Activated naive CD4-positive, alpha-beta T cell treated with anti-CD3 and anti-CD28 coated beads, Interleukin-2, amount 50 U/mL, for 72 hours (primary cell): Measurements from ENCODE around the gene SAXO2. TPM values are rescaled to one million over a fixed set of nuclear protein-coding genes. Genes with fewer than 3 reads are reported as not detected.
"Not testable (repeated sequence)": the region's sequence is repeated elsewhere in the genome, so short reads cannot be mapped to it uniquely, and the experiment has no call there.

Experiments
- ATAC-seq, 2 donors: fragments of 150-1000 bp; cut with Tn5 transposase; 2 replicates each; pipeline ENCODE4 v1.10.0; 2021; ENCODE audit warnings: mild to moderate bottlenecking in 2 of 2, moderate library complexity in 2 of 2
- DNase-seq, 2 donors: peaks; one replicate each; pipeline ENCODE4 v3.0.0; 2021 to 2022; ENCODE audit warnings: low spot score in 2 of 2
- H3K27ac Mint-ChIP-seq, 2 donors: one replicate each; pipeline ENCODE4 v1.8.0; 2022; ENCODE audit warnings: mild to moderate bottlenecking in 2 of 2, mixed read lengths in 2 of 2
- H3K36me3 Mint-ChIP-seq, 2 donors: one replicate each; pipeline ENCODE4 v1.8.0; 2022; ENCODE audit warnings: mixed read lengths in 2 of 2
- H3K9me3 Mint-ChIP-seq, 2 donors: one replicate each; pipeline ENCODE4 v1.8.0; 2022; ENCODE audit warnings: mixed read lengths in 2 of 2
- total RNA-seq, 2 donors: library from RNA; stranded (reverse); gene quantifications; one replicate each; pipeline ENCODE4 v1.2.3, GENCODE V29; 2022

Gene SAXO2, protein sequence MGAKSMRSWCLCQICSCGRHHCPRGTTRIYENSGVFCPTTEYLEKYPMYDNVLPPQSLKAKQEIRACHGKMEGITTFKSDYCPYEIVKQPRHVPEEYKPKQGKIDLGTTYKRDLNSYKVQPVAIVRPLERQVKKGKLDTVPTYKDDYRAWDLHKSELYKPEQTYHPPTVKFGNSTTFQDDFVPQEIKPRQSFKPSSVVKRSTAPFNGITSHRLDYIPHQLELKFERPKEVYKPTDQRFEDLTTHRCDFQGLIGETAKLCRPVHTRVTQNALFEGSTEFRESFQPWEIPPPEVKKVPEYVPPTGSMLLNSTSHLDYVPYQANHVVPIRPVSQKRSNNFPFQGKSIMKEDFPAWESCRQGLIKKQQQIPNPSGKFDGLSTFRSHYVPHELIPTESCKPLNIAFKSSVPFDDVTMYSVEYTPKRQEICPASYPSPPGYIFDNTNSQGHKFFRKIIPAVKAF
- total RNA-seq, result under 1 TPM in 1 of 2 donors, not detected in 1; 0.64 TPM

DNA sequence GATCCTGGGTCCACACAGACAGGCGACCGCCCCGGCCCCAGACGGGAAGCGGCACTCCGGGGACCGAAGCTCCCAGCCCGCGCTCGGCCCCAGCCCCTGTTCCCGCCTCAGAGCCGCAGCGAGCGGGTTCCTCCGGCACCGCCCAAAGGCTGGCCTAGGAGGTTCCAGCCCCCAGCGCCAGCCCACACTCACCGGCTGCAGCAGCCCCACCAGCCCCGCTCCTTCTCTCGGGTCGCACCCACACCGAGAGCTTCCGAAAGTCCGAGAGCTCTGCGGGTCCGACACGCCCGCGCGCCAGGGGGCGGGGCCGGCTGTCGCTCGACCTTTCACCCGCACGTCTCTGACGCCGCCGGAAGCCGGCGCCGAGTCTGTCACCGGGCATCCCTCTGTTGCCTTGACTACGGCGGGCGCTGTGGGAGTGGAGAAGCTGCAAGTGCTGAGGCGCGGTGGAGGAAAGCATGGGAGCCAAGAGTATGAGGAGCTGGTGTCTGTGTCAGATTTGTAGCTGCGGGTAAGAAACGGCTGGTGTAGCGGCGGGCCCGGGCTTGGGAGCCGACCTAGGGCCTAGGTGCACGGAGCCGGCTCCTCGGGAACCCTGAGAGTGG lies at the start of gene SAXO2, which contains the start of gene EFL1:
SAXO2 (plus strand) TSS at position 397 of the 605 bp plus-strand sequence; CDS start at position 459, 62 bp downstream.
EFL1 (minus strand) TSS at position 313 of the 605 bp plus-strand sequence. CDS start 956 bp downstream, outside the sequence.
- ATAC-seq, result peak; percentile 96 to 97
- DNase-seq, result peak; percentile 90 to 92
- Mint-ChIP-seq H3K27ac (peak within 1 kb of the TSS; percentile 90 to 92), H3K36me3 (peaks cover 5 to 18% of the 10 kb centered on the region in 2 donors), H3K9me3 (no peaks in the 10 kb centered on the region)

GRCh38 chr15:82216092-82216491 lies 46.5 kb upstream of the SAXO2 start:
- H3K27ac Mint-ChIP-seq, ATAC-seq, H3K9me3 Mint-ChIP-seq, DNase-seq, H3K36me3 Mint-ChIP-seq: not testable (repeated sequence)

DNA sequence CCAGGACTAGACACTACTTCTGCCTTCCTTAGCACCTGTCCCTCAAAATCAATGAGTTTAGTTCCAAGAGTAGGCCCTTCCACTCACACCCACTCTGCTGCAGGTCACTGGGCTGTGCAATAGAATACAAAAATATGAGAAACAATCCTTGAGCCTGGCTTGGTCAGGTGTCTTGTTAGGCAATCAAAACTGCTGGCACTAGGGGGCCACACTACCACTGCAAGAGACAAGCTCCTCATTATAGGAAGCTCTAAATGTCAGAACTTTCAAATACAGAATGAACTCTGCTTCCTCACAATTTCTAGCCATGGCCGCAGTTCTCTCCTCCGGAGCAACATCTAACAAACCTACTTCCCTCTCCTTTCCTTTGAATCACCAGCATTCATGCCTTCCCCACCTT lies 41.1 kb upstream of the SAXO2 start:
- DNase-seq, ATAC-seq, H3K9me3 Mint-ChIP-seq, H3K36me3 Mint-ChIP-seq: not testable (repeated sequence)
- H3K27ac Mint-ChIP-seq, result peak overlapping the region; percentile 10 to 11

- ATAC-seq (peak in 1 of 2 donors; percentile 37), DNase-seq (no peak)
- Mint-ChIP-seq H3K9me3 (no peaks in the 10 kb centered on the region), H3K36me3 (peaks cover 19 to 21% of the 10 kb centered on the region in 2 donors), H3K27ac (no peak overlapping the region)
Observed at GRCh38 chr15:82228750-82229149, 33.9 kb upstream of the SAXO2 start.

- Mint-ChIP-seq H3K9me3 (no peaks in the 10 kb centered on the region), H3K27ac (no peak overlapping the region), H3K36me3 (peaks cover 16 to 18% of the 10 kb centered on the region in 2 donors)
- DNase-seq (no peak), ATAC-seq (no peak)
Observed at GRCh38 chr15:82231233-82231632, 31.4 kb upstream of the SAXO2 start.

GRCh38 chr15:82231842-82232241 lies 30.8 kb upstream of the SAXO2 start:
- DNase-seq (no peak), ATAC-seq (no peak)
- Mint-ChIP-seq H3K9me3 (no peaks in the 10 kb centered on the region), H3K27ac (no peak overlapping the region), H3K36me3 (peaks cover 10 to 12% of the 10 kb centered on the region in 2 donors)

- H3K9me3 Mint-ChIP-seq, DNase-seq, ATAC-seq, H3K27ac Mint-ChIP-seq: not testable (repeated sequence)
- peaks cover 13 to 16% of the 10 kb centered on the region in 2 donors for H3K36me3 Mint-ChIP-seq
Observed at GRCh38 chr15:82237944-82238534, 24.6 kb upstream of the SAXO2 start.

DNA sequence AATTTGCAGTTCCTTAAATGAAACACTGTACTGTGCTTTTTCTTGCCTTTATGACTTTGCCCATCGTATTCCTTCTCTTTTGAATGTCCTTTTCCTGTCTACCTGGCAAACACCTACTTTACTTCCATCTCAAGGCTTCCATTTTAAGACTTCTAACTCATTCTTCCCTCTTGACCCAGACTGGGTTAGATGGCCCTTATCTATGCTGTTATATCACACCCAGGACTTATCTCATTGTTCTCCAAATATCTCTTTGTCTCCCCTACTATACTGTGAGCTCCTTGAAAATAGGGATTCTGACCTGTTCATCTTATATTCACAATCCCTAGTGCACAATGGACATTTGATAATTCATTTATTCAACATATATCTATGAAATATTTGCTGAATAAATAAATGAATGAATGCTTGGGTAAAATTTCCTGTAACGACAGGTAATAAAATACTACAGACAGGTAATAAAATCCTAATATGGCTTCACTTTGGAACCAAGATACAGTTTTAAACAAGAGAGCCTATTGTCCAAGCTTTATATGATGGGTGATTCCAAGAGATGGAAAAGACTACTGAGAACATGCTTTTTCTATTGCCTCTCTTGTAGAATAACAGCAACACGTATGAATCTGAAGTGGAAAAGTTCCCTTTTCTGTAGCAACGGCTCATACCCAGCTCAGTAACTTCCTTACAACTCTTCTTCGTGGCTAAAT lies 22.8 kb upstream of the SAXO2 start:
- ATAC-seq (no peak), DNase-seq (no peak)
- Mint-ChIP-seq H3K36me3 (peaks cover 13 to 16% of the 10 kb centered on the region in 2 donors), H3K9me3 (no peaks in the 10 kb centered on the region), H3K27ac (no peak overlapping the region)

DNA sequence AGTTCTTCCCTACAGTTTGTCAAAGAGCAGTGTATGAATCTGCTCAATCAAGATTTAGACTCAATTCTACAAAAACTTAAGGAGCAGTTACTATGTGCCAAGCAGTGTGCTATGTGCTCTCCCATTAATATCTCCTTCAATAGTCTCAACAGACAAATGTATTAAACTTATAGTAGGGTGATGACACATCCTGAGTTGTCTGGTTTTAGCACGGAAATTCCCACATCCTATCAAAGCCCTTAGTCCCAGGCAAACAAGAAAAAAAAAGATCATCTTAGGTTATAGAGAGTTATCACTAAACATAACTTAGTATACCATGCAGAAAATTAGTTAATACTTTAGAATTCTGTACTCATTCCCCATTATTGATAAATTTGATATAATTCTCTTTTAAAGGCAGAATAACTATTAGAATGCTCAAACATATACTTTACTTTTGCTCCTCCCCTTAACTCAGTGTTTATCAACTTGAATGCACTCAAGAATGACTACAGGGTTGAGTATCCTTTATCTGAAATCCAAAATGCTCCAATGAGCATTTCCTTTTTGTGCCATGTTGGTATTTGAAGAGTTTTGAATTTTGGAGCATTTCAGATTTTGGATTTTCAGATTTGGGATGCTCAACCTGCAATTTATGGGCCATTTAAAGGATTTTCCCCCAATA lies 20.6 kb upstream of the SAXO2 start:
- not testable (repeated sequence) for DNase-seq, H3K27ac Mint-ChIP-seq, H3K9me3 Mint-ChIP-seq, ATAC-seq
- peaks cover 13 to 22% of the 10 kb centered on the region in 2 donors for H3K36me3 Mint-ChIP-seq

- H3K9me3 Mint-ChIP-seq, ATAC-seq, H3K27ac Mint-ChIP-seq, DNase-seq: not testable (repeated sequence)
- peaks cover 13 to 21% of the 10 kb centered on the region in 2 donors for H3K36me3 Mint-ChIP-seq
Observed at GRCh38 chr15:82243644-82244043, 19.0 kb upstream of the SAXO2 start.

- peaks cover 4 to 10% of the 10 kb centered on the region in 2 donors for H3K36me3 Mint-ChIP-seq
- H3K27ac Mint-ChIP-seq, H3K9me3 Mint-ChIP-seq, DNase-seq, ATAC-seq: not testable (repeated sequence)
Observed at GRCh38 chr15:82245956-82246355, 16.7 kb upstream of the SAXO2 start.

DNA sequence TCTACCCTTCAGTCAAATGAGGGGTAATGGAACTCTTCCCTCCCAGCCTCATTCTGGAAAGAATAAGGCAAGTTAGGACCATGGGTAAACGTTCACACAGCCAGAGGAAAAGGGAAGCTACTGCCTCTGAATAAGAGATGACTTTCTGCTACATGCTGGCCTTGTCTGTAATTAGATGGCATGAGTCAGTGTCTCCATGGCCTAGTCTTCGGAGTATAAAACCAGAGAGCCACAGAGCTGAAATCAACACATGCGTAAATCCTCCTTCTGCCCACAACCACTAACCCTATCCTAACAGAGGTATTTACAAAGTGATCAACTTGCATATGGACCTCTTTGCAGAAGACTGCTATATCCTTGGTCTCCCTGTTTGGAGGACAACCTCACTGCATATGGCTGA lies 14.4 kb upstream of the SAXO2 start:
- not testable (repeated sequence) for H3K9me3 Mint-ChIP-seq, DNase-seq, H3K27ac Mint-ChIP-seq, ATAC-seq
- peaks cover 0 to 11% of the 10 kb centered on the region in 2 donors for H3K36me3 Mint-ChIP-seq

DNA sequence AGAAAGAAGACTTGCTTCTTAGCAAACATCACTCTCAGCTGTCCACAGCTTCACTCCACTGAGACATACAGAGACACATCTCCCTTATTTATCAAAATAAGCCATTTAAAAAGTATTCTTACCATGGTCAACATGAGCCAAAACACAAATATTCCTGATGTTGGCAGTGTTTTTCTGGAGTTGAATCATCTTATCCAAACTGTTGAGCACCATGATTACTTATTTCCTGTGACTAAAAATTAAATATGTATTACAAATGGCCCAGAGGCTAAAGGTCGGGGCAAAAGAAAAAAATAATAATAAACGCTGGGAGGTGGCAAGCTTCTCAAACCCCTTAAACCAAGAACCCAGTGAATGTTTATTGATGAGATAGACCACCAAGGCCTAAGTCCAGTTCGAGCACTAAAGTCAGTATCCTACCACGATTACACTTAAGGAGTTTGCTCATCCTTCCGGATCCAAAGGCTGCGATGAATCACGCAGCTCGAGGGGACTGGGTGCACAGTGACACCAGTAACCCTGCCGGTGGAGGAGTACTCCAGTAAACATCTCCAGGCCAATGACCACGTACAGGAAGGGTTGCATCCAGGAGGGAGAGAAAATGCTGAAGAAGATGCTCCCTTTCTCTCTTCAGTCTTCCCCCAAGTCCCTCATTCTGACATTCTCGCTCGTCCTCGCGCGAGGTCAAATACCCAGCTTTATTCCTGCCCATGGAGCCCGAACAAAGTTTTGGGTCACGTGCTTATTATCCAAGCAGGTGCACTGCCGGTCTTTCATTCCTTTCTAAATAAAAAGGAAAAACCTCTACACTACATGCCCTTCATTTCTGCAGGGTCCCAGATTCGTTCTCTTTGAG lies 824 bp upstream of the SAXO2 start:
- ATAC-seq (peak; percentile 45 to 73), DNase-seq (peak; percentile 51 to 60)
- Mint-ChIP-seq H3K36me3 (peaks cover 5 to 18% of the 10 kb centered on the region in 2 donors), H3K27ac (peak overlapping the region; percentile 90 to 92)
- H3K9me3 Mint-ChIP-seq, result not testable (repeated sequence)

GRCh38 chr15:82263350-82263749 lies 732 bp downstream of the SAXO2 start:
- ATAC-seq, result no peak
- H3K9me3 Mint-ChIP-seq, result no peaks in the 10 kb centered on the region
- no peak for DNase-seq
- H3K36me3 Mint-ChIP-seq, result peaks cover 5 to 11% of the 10 kb centered on the region in 2 donors
- H3K27ac Mint-ChIP-seq, result peak overlapping the region; percentile 47 to 90

- not testable (repeated sequence) for DNase-seq, H3K36me3 Mint-ChIP-seq, H3K27ac Mint-ChIP-seq, H3K9me3 Mint-ChIP-seq, ATAC-seq
Observed at GRCh38 chr15:82267137-82267536, 4.5 kb downstream of the SAXO2 start.
